ENCODE measurements around the gene GRIK3. TPM values are rescaled to one million over a fixed set of nuclear protein-coding genes. Genes with fewer than 3 reads are reported as not detected.

Gene GRIK3
- total and polyA plus RNA-seq, 4 donors = 0.03 to 0.08 (median 0.05) TPM; not detected in 1

- Histone ChIP-seq H3K9ac (ENCODE audit: low read depth in 1 of 2, low read length in 2 of 2) (no peak overlapping the region), H3K4me3 (ENCODE audit: low read depth in 1 of 3, low read length in 3 of 3) (no peak overlapping the region), H3K9me3 (ENCODE audit: control insufficient read depth in 4 of 4, low read length in 3 of 4) (no peaks in the 10 kb centered on the region), H3K27ac (ENCODE audit: low read depth in 1 of 2, low read length in 2 of 2) (no peak overlapping the region), H3K36me3 (ENCODE audit: control insufficient read depth in 4 of 4, insufficient read depth in 3 of 4, low read depth in 1 of 4, low read length in 3 of 4) (no peaks in the 10 kb centered on the region), H3K27me3 (ENCODE audit: control insufficient read depth in 4 of 4, insufficient read depth in 4 of 4, low read length in 3 of 4) (peaks cover 0 to 6% (median 0%) of the 10 kb centered on the region in 4 donors), H3K4me1 (ENCODE audit: control insufficient read depth in 4 of 4, insufficient read depth in 4 of 4, low read length in 3 of 4) (no peaks in the 10 kb centered on the region)
- TF ChIP-seq GABPA (IDR thresholded peaks at IDR 0.05 in 1 of 2, conservative IDR thresholded peaks at IDR 0.05 in 1 of 2) (no peak), RAD21 (IDR thresholded peaks at IDR 0.05) (no peak), FOXA2 (IDR thresholded peaks at IDR 0.05) (no peak), JUND (IDR thresholded peaks at IDR 0.05) (no peak), EGR1 (IDR thresholded peaks at IDR 0.05; ENCODE audit: low read depth in 2 of 2) (no peak), CTCF (IDR thresholded peaks at IDR 0.05; ENCODE audit: low read depth, low read length, missing input control) (no peak), ZBTB33 (IDR thresholded peaks at IDR 0.05) (no peak), NR2F2 (IDR thresholded peaks at IDR 0.05) (no peak), FOXA1 (IDR thresholded peaks at IDR 0.05) (no peak)
- 63% methylated on average over 5 of the region's 5 CpGs for WGBS
- DNase-seq (ENCODE audit: low spot score) = peak; percentile 12
Observed at GRCh38 chr1:36913016-36913415, 121.3 kb downstream of the GRIK3 start.

GRCh38 chr1:36912365-36912865, 121.9 kb downstream of the GRIK3 start:
- no peak overlapping the region for H3K4me3 ChIP-seq (ENCODE audit: low read depth in 1 of 3, low read length in 3 of 3)
- H3K36me3 ChIP-seq (ENCODE audit: control insufficient read depth in 4 of 4, insufficient read depth in 3 of 4, low read depth in 1 of 4, low read length in 3 of 4) = no peaks in the 10 kb centered on the region
- H3K27ac ChIP-seq (ENCODE audit: low read depth in 1 of 2, low read length in 2 of 2) = no peak overlapping the region
- no peak overlapping the region for H3K9ac ChIP-seq (ENCODE audit: low read depth in 1 of 2, low read length in 2 of 2)
- peak; percentile 16 for DNase-seq (ENCODE audit: low spot score)
- 49% methylated on average over 7 of the region's 7 CpGs for WGBS
- no peaks in the 10 kb centered on the region for H3K9me3 ChIP-seq (ENCODE audit: control insufficient read depth in 4 of 4, low read length in 3 of 4)
- H3K27me3 ChIP-seq (ENCODE audit: control insufficient read depth in 4 of 4, insufficient read depth in 4 of 4, low read length in 3 of 4) = peaks cover 0 to 6% (median 0%) of the 10 kb centered on the region in 4 donors
- TF ChIP-seq EGR1 (IDR thresholded peaks at IDR 0.05; ENCODE audit: low read depth in 2 of 2) (no peak), YY1 (IDR thresholded peaks at IDR 0.05) (no peak), HNF4G (IDR thresholded peaks at IDR 0.05) (no peak), MAX (IDR thresholded peaks at IDR 0.05) (no peak), ZBTB33 (IDR thresholded peaks at IDR 0.05) (no peak), FOXA1 (IDR thresholded peaks at IDR 0.05) (no peak), TAF1 (conservative IDR thresholded peaks at IDR 0.05) (no peak), GABPA (IDR thresholded peaks at IDR 0.05 in 1 of 2, conservative IDR thresholded peaks at IDR 0.05 in 1 of 2) (no peak), RAD21 (IDR thresholded peaks at IDR 0.05) (no peak), FOXA2 (IDR thresholded peaks at IDR 0.05) (no peak), CTCF (IDR thresholded peaks at IDR 0.05; ENCODE audit: low read depth, low read length, missing input control) (no peak), ATF3 (IDR thresholded peaks at IDR 0.05) (no peak), RXRA (IDR thresholded peaks at IDR 0.05) (no peak), SP1 (IDR thresholded peaks at IDR 0.05) (no peak), NR2F2 (IDR thresholded peaks at IDR 0.05) (no peak), HNF4A (conservative IDR thresholded peaks at IDR 0.05) (no peak), REST (IDR thresholded peaks at IDR 0.05) (no peak), JUND (IDR thresholded peaks at IDR 0.05) (no peak)
- H3K4me1 ChIP-seq (ENCODE audit: control insufficient read depth in 4 of 4, insufficient read depth in 4 of 4, low read length in 3 of 4) = no peaks in the 10 kb centered on the region

Measured in liver (tissue), 9 donors.